B cell (primary cell): ENCODE data around the gene SERPINC1. TPM values are rescaled to one million over a fixed set of nuclear protein-coding genes. Genes with fewer than 3 reads are reported as not detected.

Experiments used
- ATAC-seq: fragments of 200-7000 bp; cut with Tn5 transposase; one replicate; pipeline ENCODE4 v1.10.0; 2021; ENCODE audit warnings: low read depth, mild to moderate bottlenecking, moderate number of reproducible peaks, moderate library complexity
- CTCF ChIA-PET: fragments of 350-600 bp; sonication (Branson Sonifier 250); formaldehyde crosslinking; loops from one replicate; lab custom pipeline; 2021; ENCODE audit warnings: antibody characterized with exemption, inconsistent platforms; lab: Charles Lee
- POLR2A ChIA-PET: fragments of 350-600 bp; sonication (Branson Sonifier 250); formaldehyde crosslinking; loops from one replicate; lab custom pipeline; 2021; ENCODE audit warnings: antibody characterized with exemption; lab: Charles Lee
- DNase-seq: peaks from one replicate; pipeline ENCODE4 v3.0.0; 2013
- H2AFZ ChIP-seq: 2 replicates; pipeline ENCODE4 v1.6.1; 2012; ENCODE audit warnings: mild to moderate bottlenecking, low read depth, low read length; ENCODE audit not compliant: insufficient read depth, poor library complexity, severe bottlenecking
- H3K27ac ChIP-seq, 2 donors: 1 replicate in 1 of 2; 2 replicates in 1 of 2; pipeline ENCODE4 v1.5.1; 2012 to 2013; ENCODE audit warnings: low read length in 2 of 2, mild to moderate bottlenecking in 2 of 2, moderate library complexity in 1 of 2
- H3K27me3 ChIP-seq, 4 experiments: fragments of 200-600 bp in 1 of 4; sonication (generic) in 1 of 4; replicated peaks in 1 of 4; 1 replicate in 2 of 4; 2 replicates in 2 of 4; pipeline versions ENCODE4 v1.6.1 to v1.7.0; 2013 to 2016; ENCODE audit warnings: low read length in 3 of 4, mild to moderate bottlenecking in 2 of 4, mixed read lengths in 1 of 4, moderate library complexity in 1 of 4; ENCODE audit not compliant: insufficient read depth in 4 of 4, control insufficient read depth in 3 of 4; ENCODE audit errors: control extremely low read depth in 1 of 4
- H3K36me3 ChIP-seq, 2 experiments: replicated peaks in 1 of 2; 1 replicate in 1 of 2; 2 replicates in 1 of 2; pipeline versions ENCODE4 v1.6.1 to v1.7.1; 2013; ENCODE audit warnings: low read length in 1 of 2; ENCODE audit not compliant: insufficient read depth in 2 of 2, control insufficient read depth in 1 of 2; ENCODE audit errors: control extremely low read depth in 1 of 2, extremely low read depth in 1 of 2
- H3K4me1 ChIP-seq, 2 donors: fragments of 200-600 bp in 1 of 2; sonication (generic) in 1 of 2; 1 replicate in 1 of 2; 2 replicates in 1 of 2; pipeline versions ENCODE4 v1.5.1 to v1.6.1; 2013 to 2017; ENCODE audit warnings: low read length in 2 of 2; ENCODE audit not compliant: control insufficient read depth in 2 of 2, insufficient read depth in 2 of 2
- H3K4me2 ChIP-seq: replicated peaks from 2 replicates; pipeline ENCODE3; 2012; ENCODE audit warnings: mild to moderate bottlenecking, low read depth, low read length; ENCODE audit not compliant: poor library complexity, severe bottlenecking
- H3K4me3 ChIP-seq, 5 experiments: fragments of 200-600 bp in 1 of 5; sonication (generic) in 1 of 5; 1 replicate in 3 of 5; 2 replicates in 2 of 5; pipeline versions ENCODE4 v1.5.1 to v1.7.0; 2011 to 2016; ENCODE audit warnings: low read length in 4 of 5, mild to moderate bottlenecking in 4 of 5, low read depth in 2 of 5, control low read depth in 1 of 5, moderate library complexity in 1 of 5; ENCODE audit not compliant: insufficient read depth in 1 of 5; ENCODE audit errors: control extremely low read depth in 1 of 5, extremely low read depth in 1 of 5
- H3K79me2 ChIP-seq: fragments of 200-600 bp; sonication (generic); one replicate; pipeline ENCODE4 v1.6.0; 2016; ENCODE audit warnings: low read length; ENCODE audit not compliant: control insufficient read depth, insufficient read depth
- H3K9ac ChIP-seq: fragments of 200-600 bp; sonication (generic); 2 replicates; pipeline ENCODE4 v1.6.1; 2017; ENCODE audit warnings: mild to moderate bottlenecking, low read length, moderate library complexity
- H3K9me3 ChIP-seq, 3 donors: one replicate each; pipeline versions ENCODE4 v1.6.1 to v1.7.1; 2013; ENCODE audit warnings: low read length in 2 of 3; ENCODE audit not compliant: control insufficient read depth in 2 of 3, insufficient read depth in 1 of 3; ENCODE audit errors: control extremely low read depth in 1 of 3
- H4K20me1 ChIP-seq: 2 replicates; pipeline ENCODE4 v1.6.0; 2012; ENCODE audit warnings: mild to moderate bottlenecking, low read length; ENCODE audit not compliant: insufficient read depth, control insufficient read depth, poor library complexity, severe bottlenecking
- H3K27ac Mint-ChIP-seq: one replicate; pipeline ENCODE4 v1.8.0; 2021; ENCODE audit warnings: mixed read lengths
- H3K27me3 Mint-ChIP-seq: one replicate; pipeline ENCODE4 v1.8.0; 2021; ENCODE audit warnings: mixed read lengths
- H3K4me1 Mint-ChIP-seq: one replicate; pipeline ENCODE4 v1.8.0; 2021; ENCODE audit warnings: mixed read lengths
- H3K4me3 Mint-ChIP-seq: one replicate; pipeline ENCODE4 v1.8.0; 2021; ENCODE audit warnings: mixed read lengths
- H3K9me3 Mint-ChIP-seq: one replicate; pipeline ENCODE4 v1.8.0; 2022; ENCODE audit warnings: mixed read lengths; ENCODE audit not compliant: insufficient read depth
- EZH2 ChIP-seq: IDR thresholded peaks from 2 replicates; pipeline ENCODE4 v1.6.1; 2012; ENCODE audit warnings: borderline replicate concordance, low read depth, mild to moderate bottlenecking, moderate library complexity, low read length; ENCODE audit not compliant: insufficient read depth, poor library complexity, severe bottlenecking
- WGBS: methylation state at CpG from one replicate; pipeline ENCODE4 v1.1.5; 2013; ENCODE audit warnings: missing lambda C conversion rate; ENCODE audit not compliant: insufficient coverage; 5-methylcytosine and 5-hydroxymethylcytosine counted together
- intact Hi-C: fragments of 100-400 bp; cut with micrococcal nuclease; formaldehyde crosslinking; loops from one replicate; pipeline ENCODE4 v1.10.0; 2022
- polyA plus RNA-seq: library from polyadenylated mRNA; depleted of rRNA; stranded (reverse); fragments of >200 nt; gene quantifications from 2 replicates; pipeline ENCODE4 v1.2.3, GENCODE V29; 2012
- total RNA-seq, 2 donors: library from RNA; stranded (reverse); fragments of 120-200 nt in 1 of 2; gene quantifications; 1 replicate in 1 of 2; 2 replicates in 1 of 2; pipeline versions ENCODE4 v1.2.3 to v1.2.4, GENCODE V29; 2013 to 2022
- TF ChIP-seq, protein P1 (sequence below): fragments of 200-600 bp; IDR thresholded peaks from one replicate; pipeline ENCODE4 v1.8.0; 2022; ENCODE audit warnings: antibody characterized with exemption, mild to moderate bottlenecking

SERPINC1 gene
- total and polyA plus RNA-seq, 2 donors (not counting 1 experiment from before 2014, with no cell fraction given) = 0.12 TPM; not detected in 1

DNA sequence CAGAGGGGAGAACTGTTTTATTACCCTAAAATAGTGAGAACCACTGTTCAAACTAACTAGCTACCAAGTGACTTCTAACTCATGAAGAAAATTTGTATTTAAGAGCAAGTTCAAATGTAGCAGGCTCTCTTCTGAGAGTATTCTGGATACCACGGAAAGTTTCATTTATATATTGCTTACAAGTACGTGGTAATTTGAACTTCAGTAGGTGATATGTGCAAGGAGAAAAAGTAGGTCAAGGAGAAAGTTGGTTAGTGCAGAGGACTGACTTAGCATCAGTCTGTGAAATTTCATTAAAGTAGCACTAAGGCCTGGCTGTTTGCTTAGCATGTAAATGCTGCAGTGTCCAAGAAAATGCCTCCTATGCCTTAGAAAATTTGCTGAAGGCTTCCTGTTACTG lies 16.7 kb downstream of the SERPINC1 start:
- peaks cover 11% of the 10 kb centered on the region for H3K79me2 ChIP-seq
- H3K27me3 ChIP-seq = no peaks in the 10 kb centered on the region
- Mint-ChIP-seq H3K27ac (no peak overlapping the region), H3K27me3 (no peaks in the 10 kb centered on the region), H3K4me3 (no peak overlapping the region), H3K4me1 (peaks cover 18% of the 10 kb centered on the region), H3K9me3 (no peaks in the 10 kb centered on the region)
- H3K27ac ChIP-seq = no peak overlapping the region
- DNase-seq (no peak), ATAC-seq (no peak)
- WGBS = 100% methylated on average over 1 of the region's 2 CpGs
- no peak overlapping the region for H2AFZ ChIP-seq
- no peaks in the 10 kb centered on the region for H4K20me1 ChIP-seq
- H3K4me3 ChIP-seq = no peak overlapping the region
- no peak overlapping the region for H3K4me2 ChIP-seq
- peaks cover 0 to 2% of the 10 kb centered on the region in 2 experiments for H3K36me3 ChIP-seq
- H3K9me3 ChIP-seq = no peaks in the 10 kb centered on the region
- H3K4me1 ChIP-seq = peaks cover 0 to 13% of the 10 kb centered on the region in 2 donors
- TF ChIP-seq EZH2 = no peak
- TF ChIP-seq, protein P1, sequence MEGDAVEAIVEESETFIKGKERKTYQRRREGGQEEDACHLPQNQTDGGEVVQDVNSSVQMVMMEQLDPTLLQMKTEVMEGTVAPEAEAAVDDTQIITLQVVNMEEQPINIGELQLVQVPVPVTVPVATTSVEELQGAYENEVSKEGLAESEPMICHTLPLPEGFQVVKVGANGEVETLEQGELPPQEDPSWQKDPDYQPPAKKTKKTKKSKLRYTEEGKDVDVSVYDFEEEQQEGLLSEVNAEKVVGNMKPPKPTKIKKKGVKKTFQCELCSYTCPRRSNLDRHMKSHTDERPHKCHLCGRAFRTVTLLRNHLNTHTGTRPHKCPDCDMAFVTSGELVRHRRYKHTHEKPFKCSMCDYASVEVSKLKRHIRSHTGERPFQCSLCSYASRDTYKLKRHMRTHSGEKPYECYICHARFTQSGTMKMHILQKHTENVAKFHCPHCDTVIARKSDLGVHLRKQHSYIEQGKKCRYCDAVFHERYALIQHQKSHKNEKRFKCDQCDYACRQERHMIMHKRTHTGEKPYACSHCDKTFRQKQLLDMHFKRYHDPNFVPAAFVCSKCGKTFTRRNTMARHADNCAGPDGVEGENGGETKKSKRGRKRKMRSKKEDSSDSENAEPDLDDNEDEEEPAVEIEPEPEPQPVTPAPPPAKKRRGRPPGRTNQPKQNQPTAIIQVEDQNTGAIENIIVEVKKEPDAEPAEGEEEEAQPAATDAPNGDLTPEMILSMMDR = no peak
- H3K9ac ChIP-seq = no peak overlapping the region
- intact Hi-C loops = no loop called here
- POLR2A ChIA-PET = no interaction called here
- CTCF ChIA-PET = no interaction called here

DNA sequence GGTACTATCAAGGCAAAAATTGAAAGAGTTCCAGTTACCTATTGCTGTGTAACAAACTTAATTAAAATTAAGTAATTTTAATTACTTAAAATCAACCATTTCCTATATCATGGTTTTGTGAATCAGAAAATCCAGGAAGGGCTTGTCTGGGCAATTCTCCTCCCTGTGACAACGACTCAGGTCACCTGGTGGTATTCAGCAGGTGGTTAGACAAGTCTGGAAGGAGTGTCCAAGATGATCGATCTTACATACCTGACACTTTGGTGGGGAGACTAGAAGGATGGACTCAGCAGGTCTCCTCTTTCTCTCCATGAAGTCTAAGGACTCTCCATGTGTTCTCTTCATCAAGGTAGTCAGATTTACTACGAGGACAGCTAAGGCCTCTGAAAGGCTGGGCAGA lies 22.9 kb downstream of the SERPINC1 start:
- ChIA-PET POLR2A (no interaction called here), CTCF (no interaction called here)
- Histone ChIP-seq H3K4me3 (no peak overlapping the region), H3K79me2 (peaks cover 30% of the 10 kb centered on the region), H3K9ac (no peak overlapping the region), H3K4me2 (no peak overlapping the region), H3K27ac (no peak overlapping the region), H2AFZ (no peak overlapping the region), H3K27me3 (no peaks in the 10 kb centered on the region), H3K9me3 (no peaks in the 10 kb centered on the region), H4K20me1 (peaks cover 6% of the 10 kb centered on the region), H3K36me3 (peaks cover 3 to 7% of the 10 kb centered on the region in 2 experiments), H3K4me1 (peaks cover 0 to 13% of the 10 kb centered on the region in 2 donors)
- Mint-ChIP-seq H3K4me1 (peaks cover 19% of the 10 kb centered on the region), H3K27me3 (no peaks in the 10 kb centered on the region), H3K4me3 (no peak overlapping the region), H3K9me3 (no peaks in the 10 kb centered on the region), H3K27ac (no peak overlapping the region)
- ATAC-seq = no peak
- TF ChIP-seq EZH2 = no peak
- TF ChIP-seq, protein P1 = no peak
- intact Hi-C loops = no loop called here
- no peak for DNase-seq
- 56% methylated on average over 1 of the region's 3 CpGs for WGBS
